ENCODE results near the gene DCAKD.

DNA sequence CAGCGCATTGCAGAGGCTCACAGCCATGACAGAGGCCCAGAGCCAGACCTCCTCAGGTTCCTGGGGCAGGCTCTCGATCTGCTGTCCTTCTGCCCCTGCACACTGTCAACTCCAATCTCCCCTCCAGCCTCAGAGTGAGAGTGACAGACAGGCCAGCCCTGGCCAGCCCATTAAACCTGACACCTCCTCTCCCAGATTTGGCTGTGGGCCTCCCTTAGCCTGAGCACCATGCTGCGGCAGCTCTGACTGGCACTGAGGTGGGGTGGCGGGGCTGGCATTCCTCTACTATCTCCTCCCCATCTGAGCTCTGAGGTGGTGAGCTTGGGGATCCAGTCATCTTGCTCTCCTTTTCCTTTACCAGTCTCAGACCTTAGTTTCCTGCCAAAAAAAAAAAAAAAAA is 67.9 kb downstream of the DCAKD start:
- no peak for TF ChIP-seq POLR2AphosphoS5 (IDR thresholded peaks at IDR 0.05)
- TF ChIP-seq, protein P1, sequence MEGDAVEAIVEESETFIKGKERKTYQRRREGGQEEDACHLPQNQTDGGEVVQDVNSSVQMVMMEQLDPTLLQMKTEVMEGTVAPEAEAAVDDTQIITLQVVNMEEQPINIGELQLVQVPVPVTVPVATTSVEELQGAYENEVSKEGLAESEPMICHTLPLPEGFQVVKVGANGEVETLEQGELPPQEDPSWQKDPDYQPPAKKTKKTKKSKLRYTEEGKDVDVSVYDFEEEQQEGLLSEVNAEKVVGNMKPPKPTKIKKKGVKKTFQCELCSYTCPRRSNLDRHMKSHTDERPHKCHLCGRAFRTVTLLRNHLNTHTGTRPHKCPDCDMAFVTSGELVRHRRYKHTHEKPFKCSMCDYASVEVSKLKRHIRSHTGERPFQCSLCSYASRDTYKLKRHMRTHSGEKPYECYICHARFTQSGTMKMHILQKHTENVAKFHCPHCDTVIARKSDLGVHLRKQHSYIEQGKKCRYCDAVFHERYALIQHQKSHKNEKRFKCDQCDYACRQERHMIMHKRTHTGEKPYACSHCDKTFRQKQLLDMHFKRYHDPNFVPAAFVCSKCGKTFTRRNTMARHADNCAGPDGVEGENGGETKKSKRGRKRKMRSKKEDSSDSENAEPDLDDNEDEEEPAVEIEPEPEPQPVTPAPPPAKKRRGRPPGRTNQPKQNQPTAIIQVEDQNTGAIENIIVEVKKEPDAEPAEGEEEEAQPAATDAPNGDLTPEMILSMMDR (IDR thresholded peaks at IDR 0.05; ENCODE audit: poor library complexity, severe bottlenecking) = no peak
